ENCODE measurements around the gene PTPRK.

Gene PTPRK

DNA sequence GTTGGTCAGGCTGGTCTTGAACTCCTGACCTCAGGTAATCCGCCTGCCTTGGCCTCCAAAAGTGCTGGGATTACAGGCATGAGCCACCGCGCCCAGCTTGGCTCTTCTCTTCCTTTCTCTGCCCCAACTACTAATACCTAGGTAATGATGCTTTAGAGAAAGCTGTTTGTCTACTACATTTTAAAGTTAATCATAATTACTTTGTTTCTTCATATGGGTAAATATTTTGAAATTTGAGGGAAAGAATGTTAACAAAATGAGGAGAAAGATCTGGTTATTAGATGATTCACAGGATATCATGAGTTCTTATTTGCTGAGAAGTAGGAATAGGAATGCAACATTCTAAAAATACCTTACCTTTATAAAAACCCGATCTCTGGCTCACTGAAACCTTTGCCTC lies 18.4 kb upstream of the PTPRK start:
- H3K27ac ChIP-seq: no peak overlapping the region
- no peak for TF ChIP-seq ZFX (IDR thresholded peaks at IDR 0.05; ENCODE audit: borderline replicate concordance)
- TF ChIP-seq, protein P1, sequence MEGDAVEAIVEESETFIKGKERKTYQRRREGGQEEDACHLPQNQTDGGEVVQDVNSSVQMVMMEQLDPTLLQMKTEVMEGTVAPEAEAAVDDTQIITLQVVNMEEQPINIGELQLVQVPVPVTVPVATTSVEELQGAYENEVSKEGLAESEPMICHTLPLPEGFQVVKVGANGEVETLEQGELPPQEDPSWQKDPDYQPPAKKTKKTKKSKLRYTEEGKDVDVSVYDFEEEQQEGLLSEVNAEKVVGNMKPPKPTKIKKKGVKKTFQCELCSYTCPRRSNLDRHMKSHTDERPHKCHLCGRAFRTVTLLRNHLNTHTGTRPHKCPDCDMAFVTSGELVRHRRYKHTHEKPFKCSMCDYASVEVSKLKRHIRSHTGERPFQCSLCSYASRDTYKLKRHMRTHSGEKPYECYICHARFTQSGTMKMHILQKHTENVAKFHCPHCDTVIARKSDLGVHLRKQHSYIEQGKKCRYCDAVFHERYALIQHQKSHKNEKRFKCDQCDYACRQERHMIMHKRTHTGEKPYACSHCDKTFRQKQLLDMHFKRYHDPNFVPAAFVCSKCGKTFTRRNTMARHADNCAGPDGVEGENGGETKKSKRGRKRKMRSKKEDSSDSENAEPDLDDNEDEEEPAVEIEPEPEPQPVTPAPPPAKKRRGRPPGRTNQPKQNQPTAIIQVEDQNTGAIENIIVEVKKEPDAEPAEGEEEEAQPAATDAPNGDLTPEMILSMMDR (IDR thresholded peaks at IDR 0.05): no peak

DNA sequence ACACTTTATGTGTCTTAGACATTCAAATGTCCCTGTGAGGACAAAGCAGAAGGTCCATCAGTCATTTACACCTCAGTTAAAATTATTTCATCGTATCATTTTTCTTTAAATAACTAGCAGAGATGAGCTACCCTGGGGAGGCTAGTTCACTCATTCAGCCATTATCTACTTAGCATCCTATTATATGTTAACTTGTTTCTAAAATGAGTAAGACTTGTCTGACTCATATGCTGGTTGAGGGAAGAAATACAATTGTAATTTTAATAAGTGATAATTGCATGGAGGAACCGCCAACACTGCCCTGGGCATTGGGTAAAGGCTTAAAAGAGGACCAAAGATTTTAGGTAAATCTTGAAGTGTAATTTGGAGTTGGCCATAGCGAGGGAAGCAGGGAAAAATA lies 12.4 kb upstream of the PTPRK start:
- no peak overlapping the region for H3K27ac ChIP-seq
- TF ChIP-seq, protein P1 (IDR thresholded peaks at IDR 0.05): no peak
- TF ChIP-seq ZFX (IDR thresholded peaks at IDR 0.05; ENCODE audit: borderline replicate concordance): no peak

DNA sequence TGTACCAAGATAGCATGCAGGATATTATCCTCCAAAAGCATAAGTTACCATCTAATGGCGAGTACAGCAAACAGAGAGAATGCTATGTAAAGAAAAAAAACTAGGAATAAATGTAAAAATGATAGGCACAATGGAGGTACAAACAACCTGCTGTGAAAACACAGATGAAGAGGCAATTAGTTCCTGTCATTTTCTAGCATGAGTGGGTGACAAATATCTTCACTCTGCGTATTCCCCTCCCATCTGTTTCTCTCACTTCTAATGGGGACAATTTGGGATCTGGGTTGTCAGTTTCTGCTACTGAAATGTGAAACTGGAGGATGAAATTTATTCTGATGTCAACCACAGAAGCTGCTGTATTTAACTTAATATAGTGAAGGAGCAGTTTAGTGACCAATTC lies 11.7 kb upstream of the PTPRK start:
- TF ChIP-seq ZFX (IDR thresholded peaks at IDR 0.05; ENCODE audit: borderline replicate concordance): no peak
- TF ChIP-seq, protein P1 (IDR thresholded peaks at IDR 0.05): no peak
- H3K27ac ChIP-seq: no peak overlapping the region

DNA sequence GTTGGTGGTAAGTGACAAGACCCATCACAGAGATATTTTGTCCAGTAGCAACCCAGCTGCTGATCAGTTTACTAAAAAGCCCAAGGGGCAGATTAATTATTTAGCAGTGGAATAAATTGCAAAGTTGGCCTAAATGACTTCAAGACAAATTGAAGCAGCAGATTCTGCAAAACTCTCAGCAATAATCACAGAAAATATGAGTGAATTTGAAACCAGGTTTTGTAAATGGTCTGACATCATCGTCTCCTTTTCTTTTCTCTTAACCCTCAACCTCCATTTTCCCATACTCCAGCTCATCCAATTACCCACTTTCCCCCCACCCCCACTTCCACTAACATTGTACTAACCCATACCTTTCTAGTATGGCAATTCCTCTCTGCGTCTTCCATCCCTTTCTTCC lies 11.3 kb upstream of the PTPRK start:
- no peak for TF ChIP-seq ZFX (IDR thresholded peaks at IDR 0.05; ENCODE audit: borderline replicate concordance)
- TF ChIP-seq, protein P1 (IDR thresholded peaks at IDR 0.05): no peak
- H3K27ac ChIP-seq: no peak overlapping the region

DNA sequence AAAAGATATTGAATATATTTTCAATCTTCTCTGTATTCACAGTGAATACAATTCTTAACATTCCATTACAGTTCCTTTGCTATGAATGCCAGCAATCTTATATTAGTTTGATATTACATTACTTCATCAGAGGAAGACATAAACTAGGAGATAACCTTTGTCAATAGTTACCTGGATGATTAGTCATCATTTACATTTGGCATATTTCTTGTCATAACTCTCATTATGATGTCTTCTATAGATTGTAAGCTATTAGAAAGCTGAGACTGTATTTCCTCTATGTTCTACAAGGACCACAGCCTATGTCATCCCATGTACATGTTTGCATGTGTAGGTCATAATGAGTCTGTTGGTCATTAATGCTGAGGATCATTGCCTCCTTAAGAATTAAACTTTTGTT lies 7.8 kb upstream of the PTPRK start:
- TF ChIP-seq, protein P1 (IDR thresholded peaks at IDR 0.05): no peak
- no peak for TF ChIP-seq ZFX (IDR thresholded peaks at IDR 0.05; ENCODE audit: borderline replicate concordance)
- H3K27ac ChIP-seq: no peak overlapping the region

DNA sequence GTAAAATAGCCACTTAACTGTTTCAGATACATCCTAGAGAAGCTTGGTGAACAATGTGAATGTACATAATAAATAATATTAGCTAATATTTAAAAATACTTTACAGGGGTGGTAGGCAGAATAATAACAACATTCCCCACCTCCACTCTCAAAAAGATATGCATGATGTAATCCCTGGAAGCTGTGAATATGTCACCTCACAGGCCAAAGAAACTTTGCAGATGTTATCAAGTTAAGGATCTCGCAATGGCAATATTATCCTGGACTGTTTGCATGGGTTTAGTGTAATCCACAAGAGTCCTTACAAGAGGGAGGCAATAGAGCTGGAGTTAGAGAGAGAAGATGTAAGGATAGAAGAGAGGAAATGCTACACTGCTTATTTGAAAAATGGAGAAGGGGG lies 7.0 kb upstream of the PTPRK start:
- no peak overlapping the region for H3K27ac ChIP-seq

DNA sequence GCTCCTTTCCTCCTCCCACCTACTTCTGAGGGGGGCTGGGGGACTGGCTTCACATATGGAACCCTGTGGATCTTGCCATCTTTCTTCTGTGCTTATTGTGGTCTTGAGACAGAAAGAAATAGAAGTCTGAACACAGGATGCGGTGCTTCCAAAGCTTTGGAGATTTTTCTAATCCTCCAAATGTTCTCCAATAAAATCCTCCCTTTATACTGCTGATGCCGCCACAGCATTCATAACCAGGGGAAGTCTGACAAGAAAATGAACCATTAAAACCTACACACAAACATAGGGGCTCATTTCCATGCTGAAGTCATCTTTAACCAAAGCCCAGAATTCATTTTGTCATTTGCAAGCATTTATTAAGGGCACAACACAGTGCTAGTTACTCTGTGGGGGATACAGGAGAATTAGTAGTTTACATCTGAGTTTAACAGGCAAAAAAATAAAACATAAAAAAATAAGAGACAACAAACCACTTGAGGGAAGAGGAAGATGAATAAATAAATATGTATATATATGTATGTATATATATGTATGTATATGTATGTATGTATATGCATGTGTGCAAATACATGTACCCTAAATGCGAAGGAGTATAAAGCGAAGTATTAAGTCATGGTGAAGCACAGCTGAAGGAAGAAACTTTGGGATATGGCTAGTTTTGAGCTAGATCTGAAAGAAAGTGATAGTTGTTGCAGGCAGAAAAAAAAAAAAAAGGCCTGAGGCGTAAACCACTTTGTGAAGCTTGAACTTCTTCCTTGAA lies 5.9 kb upstream of the PTPRK start:
- H3K27ac ChIP-seq: no peak overlapping the region
- TF ChIP-seq, protein P1 (IDR thresholded peaks at IDR 0.05): no peak
- no peak for TF ChIP-seq ZFX (IDR thresholded peaks at IDR 0.05; ENCODE audit: borderline replicate concordance)

More for the DNA sequence above, 7.0 kb upstream of the PTPRK start:
- TF ChIP-seq, protein P1 (IDR thresholded peaks at IDR 0.05): no peak
- no peak for TF ChIP-seq ZFX (IDR thresholded peaks at IDR 0.05; ENCODE audit: borderline replicate concordance)

Data from 22Rv1 (cell line).